PFSK-1 (cell line): Measurements from ENCODE around the gene COMMD3.

ENCODE experiments used
- POLR2AphosphoS5 ChIP-seq: IDR thresholded peaks from 2 replicates; pipeline ENCODE4 v1.6.1; 2012; ENCODE audit warnings: low read depth, mild to moderate bottlenecking, control low read depth, low read length, moderate library complexity
- REST ChIP-seq, 2 experiments: IDR thresholded peaks; 2 replicates each; pipeline versions ENCODE4 v1.6.1 to v1.8.0; 2011 to 2012; ENCODE audit warnings: low read depth in 2 of 2, low read length in 2 of 2, control low read depth in 1 of 2, inconsistent platforms in 1 of 2, mild to moderate bottlenecking in 1 of 2, moderate library complexity in 1 of 2; ENCODE audit not compliant: insufficient read depth in 1 of 2
- SIN3A ChIP-seq: IDR thresholded peaks from 2 replicates; pipeline ENCODE4 v1.6.1; 2012; ENCODE audit warnings: mild to moderate bottlenecking, low read length, moderate library complexity, borderline replicate concordance; ENCODE audit not compliant: insufficient read depth

- TF ChIP-seq POLR2AphosphoS5 (no peak), SIN3A (no peak), REST (IDR thresholded peaks at IDR 0.05; ENCODE audit: insufficient read depth in 1 of 2, low read depth in 2 of 2, low read length in 2 of 2) (no peak)
Observed at GRCh38 chr10:22308390-22308789, 7.8 kb upstream of the COMMD3 start.
